Measurements from ENCODE around the gene TRAPPC4.

DNA sequence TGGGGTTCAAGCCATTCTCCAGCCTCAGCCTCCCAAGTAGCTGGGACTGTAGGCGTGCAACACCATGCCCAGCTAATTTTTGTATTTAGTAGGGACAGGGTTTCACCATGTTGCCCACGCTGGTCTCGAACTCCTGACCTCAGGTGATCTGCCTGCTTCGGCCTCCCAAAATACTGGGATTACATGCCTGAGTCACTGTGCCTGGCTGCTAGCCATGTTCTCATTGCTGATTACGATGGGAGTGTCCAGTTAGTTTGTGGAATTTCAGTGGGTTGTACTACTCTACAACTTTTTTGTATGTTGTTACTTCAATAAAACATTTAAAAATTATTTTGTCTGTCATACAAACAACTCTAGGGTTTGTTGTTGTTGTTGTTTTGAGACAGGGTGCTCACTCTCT, 44.2 kb downstream of the TRAPPC4 start:
- TF ChIP-seq, protein P1, sequence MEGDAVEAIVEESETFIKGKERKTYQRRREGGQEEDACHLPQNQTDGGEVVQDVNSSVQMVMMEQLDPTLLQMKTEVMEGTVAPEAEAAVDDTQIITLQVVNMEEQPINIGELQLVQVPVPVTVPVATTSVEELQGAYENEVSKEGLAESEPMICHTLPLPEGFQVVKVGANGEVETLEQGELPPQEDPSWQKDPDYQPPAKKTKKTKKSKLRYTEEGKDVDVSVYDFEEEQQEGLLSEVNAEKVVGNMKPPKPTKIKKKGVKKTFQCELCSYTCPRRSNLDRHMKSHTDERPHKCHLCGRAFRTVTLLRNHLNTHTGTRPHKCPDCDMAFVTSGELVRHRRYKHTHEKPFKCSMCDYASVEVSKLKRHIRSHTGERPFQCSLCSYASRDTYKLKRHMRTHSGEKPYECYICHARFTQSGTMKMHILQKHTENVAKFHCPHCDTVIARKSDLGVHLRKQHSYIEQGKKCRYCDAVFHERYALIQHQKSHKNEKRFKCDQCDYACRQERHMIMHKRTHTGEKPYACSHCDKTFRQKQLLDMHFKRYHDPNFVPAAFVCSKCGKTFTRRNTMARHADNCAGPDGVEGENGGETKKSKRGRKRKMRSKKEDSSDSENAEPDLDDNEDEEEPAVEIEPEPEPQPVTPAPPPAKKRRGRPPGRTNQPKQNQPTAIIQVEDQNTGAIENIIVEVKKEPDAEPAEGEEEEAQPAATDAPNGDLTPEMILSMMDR (conservative IDR thresholded peaks at IDR 0.05): no peak
- no peak for TF ChIP-seq EZH2 (IDR thresholded peaks at IDR 0.05; ENCODE audit: low read depth)
